Right cardiac atrium (tissue), 5 donors: Measurements from ENCODE around the gene JAZF1. TPM values are rescaled to one million over a fixed set of nuclear protein-coding genes. Genes with fewer than 3 reads are reported as not detected.

ENCODE experiments used
- ATAC-seq, 2 donors: fragments of 200-7000 bp; cut with Tn5 transposase; one replicate each; pipeline versions ENCODE4 v1.8.0 to v1.9.1; 2020; ENCODE audit warnings: moderate library complexity in 2 of 2, mild to moderate bottlenecking in 1 of 2
- DNase-seq, 3 donors: peaks; one replicate each; pipeline ENCODE4 v3.0.0-alpha.2; 2020
- H3K27ac ChIP-seq: one replicate; pipeline ENCODE4 v1.5.1; 2013; ENCODE audit warnings: mild to moderate bottlenecking, low read length, control low read depth, moderate library complexity
- H3K27me3 ChIP-seq: one replicate; pipeline ENCODE4 v1.6.1; 2013; ENCODE audit not compliant: control insufficient read depth, insufficient read depth
- H3K4me1 ChIP-seq: one replicate; pipeline ENCODE4 v1.6.1; 2013; ENCODE audit warnings: low read length; ENCODE audit not compliant: control insufficient read depth, insufficient read depth
- H3K4me3 ChIP-seq: one replicate; pipeline ENCODE4 v1.5.1; 2013; ENCODE audit warnings: low read length, control low read depth
- H3K9me3 ChIP-seq: one replicate; pipeline ENCODE4 v1.6.1; 2013; ENCODE audit warnings: low read length; ENCODE audit not compliant: control insufficient read depth
- WGBS: extraction: QIAGEN DNeasy Blood & Tissue Kit; methylation state at CpG from one replicate; pipeline ENCODE4 v1.1.7; 2013; 5-methylcytosine and 5-hydroxymethylcytosine counted together
- intact Hi-C, 4 donors: fragments of 100-400 bp; cut with DNase I; formaldehyde crosslinking; loops; one replicate each; pipeline versions ENCODE4 v1.11.0 to v1.14.0; 2022 to 2023
- polyA plus RNA-seq: library from polyadenylated mRNA; stranded (reverse); fragments of 200-250 nt; gene quantifications from one replicate; pipeline ENCODE4 v1.2.3, GENCODE V29; 2013
- total RNA-seq, 4 donors: library from RNA; stranded (reverse); fragmentation: NEBNext Ultra II Directional; extraction: Animal tissue kit (Norgen Biotek cat#: 25700); gene quantifications; one replicate each; pipeline ENCODE4 v1.2.1, GENCODE V29; 2021
- donor health status: healthy with polysubstance abuse.
- donor health status: DM: no; HTN: yes; CAD: no.
- donor health status: DM: no; HTN: no; CAD: no.
- donor health status: DM: no; HTN: yes; CAD: no; lungs with severe emphysema.
- donor health status: DM: yes; HTN: yes; CAD: no.

The JAZF1 gene
- total and polyA plus RNA-seq, 5 donors: 12.9 to 27.4 (median 23.9) TPM

- no peak for DNase-seq
- H3K4me1 ChIP-seq: peaks cover 8% of the 10 kb centered on the region
- no peak overlapping the region for H3K4me3 ChIP-seq
- WGBS: 87% methylated on average over 6 of the region's 6 CpGs
- intact Hi-C loops: loop anchor here in 1 of 4 donors (10.0 kb wide), 1 partner anchor 889 kb away; no protein-coding TSS in a partner anchor
- ATAC-seq: no peak
- no peaks in the 10 kb centered on the region for H3K27me3 ChIP-seq
- H3K27ac ChIP-seq: peak overlapping the region; percentile 42
- H3K9me3 ChIP-seq: no peaks in the 10 kb centered on the region
These were observed 96.3 kb downstream of the JAZF1 start for GRCh38 chr7:28083998-28084985.

- intact Hi-C loops: loop anchor here in 1 of 4 donors (10.0 kb wide), 1 partner anchor 889 kb away; no protein-coding TSS in a partner anchor
- H3K27ac ChIP-seq: no peak overlapping the region
- H3K4me3 ChIP-seq: no peak overlapping the region
- H3K27me3 ChIP-seq: no peaks in the 10 kb centered on the region
- ATAC-seq (peak; percentile 71 to 73), DNase-seq (peak in 1 of 3 donors; percentile 22)
- no peaks in the 10 kb centered on the region for H3K9me3 ChIP-seq
- WGBS: 86% methylated on average over 8 of the region's 8 CpGs
- peaks cover 8% of the 10 kb centered on the region for H3K4me1 ChIP-seq
These were observed 97.2 kb downstream of the JAZF1 start for GRCh38 chr7:28083164-28083997.

- no peaks in the 10 kb centered on the region for H3K9me3 ChIP-seq
- no peaks in the 10 kb centered on the region for H3K27me3 ChIP-seq
- no peak for ATAC-seq
- no peak overlapping the region for H3K4me3 ChIP-seq
- WGBS: 90% methylated on average over 5 of the region's 5 CpGs
- no peak for DNase-seq
- H3K4me1 ChIP-seq: peaks cover 8% of the 10 kb centered on the region
- intact Hi-C loops: loop anchor here in 1 of 4 donors (10.0 kb wide), 1 partner anchor 887 kb away; no protein-coding TSS in a partner anchor
- H3K27ac ChIP-seq: no peak overlapping the region
These were observed 98.5 kb downstream of the JAZF1 start for GRCh38 chr7:28082071-28082470.

DNA sequence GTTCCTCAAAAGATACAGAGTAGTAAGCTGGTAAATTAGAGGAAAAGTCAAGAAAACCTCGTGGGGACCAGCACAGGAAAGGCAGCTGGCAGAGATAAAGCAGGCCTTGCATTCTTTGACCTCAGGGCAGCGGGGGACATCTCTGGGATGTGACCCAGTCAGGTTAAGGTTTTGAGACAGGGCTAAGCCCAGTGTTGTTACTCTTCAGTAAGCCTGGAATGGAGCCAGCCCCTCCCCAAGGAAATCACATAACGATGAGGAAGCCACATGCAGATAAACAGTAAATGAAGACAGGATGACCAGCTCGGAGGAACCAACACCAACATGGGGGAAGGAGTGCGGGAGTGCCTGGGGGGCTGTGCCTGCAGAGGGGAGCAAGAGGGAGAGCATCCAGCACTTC is 99.6 kb downstream of the JAZF1 start:
- intact Hi-C loops: loop anchor here in 1 of 4 donors (10.0 kb wide), 1 partner anchor 886 kb away; no protein-coding TSS in a partner anchor
- 40% methylated on average over 5 of the region's 5 CpGs for WGBS
- DNase-seq (peak; percentile 44 to 78 (median 49)), ATAC-seq (peak; percentile 39 to 45)
- Histone ChIP-seq H3K4me1 (peaks cover 8% of the 10 kb centered on the region), H3K4me3 (no peak overlapping the region), H3K9me3 (no peaks in the 10 kb centered on the region), H3K27ac (no peak overlapping the region), H3K27me3 (no peaks in the 10 kb centered on the region)

GRCh38 chr7:28078036-28078901 is 102.3 kb downstream of the JAZF1 start:
- WGBS: 48% methylated on average over 7 of the region's 7 CpGs
- intact Hi-C loops: no loop called here
- no peaks in the 10 kb centered on the region for H3K27me3 ChIP-seq
- no peak overlapping the region for H3K4me3 ChIP-seq
- no peak overlapping the region for H3K27ac ChIP-seq
- DNase-seq (peak in 2 of 3 donors; percentile 51 to 70), ATAC-seq (peak in 1 of 2 donors; percentile 28)
- peaks cover 8% of the 10 kb centered on the region for H3K4me1 ChIP-seq
- H3K9me3 ChIP-seq: no peaks in the 10 kb centered on the region

DNA sequence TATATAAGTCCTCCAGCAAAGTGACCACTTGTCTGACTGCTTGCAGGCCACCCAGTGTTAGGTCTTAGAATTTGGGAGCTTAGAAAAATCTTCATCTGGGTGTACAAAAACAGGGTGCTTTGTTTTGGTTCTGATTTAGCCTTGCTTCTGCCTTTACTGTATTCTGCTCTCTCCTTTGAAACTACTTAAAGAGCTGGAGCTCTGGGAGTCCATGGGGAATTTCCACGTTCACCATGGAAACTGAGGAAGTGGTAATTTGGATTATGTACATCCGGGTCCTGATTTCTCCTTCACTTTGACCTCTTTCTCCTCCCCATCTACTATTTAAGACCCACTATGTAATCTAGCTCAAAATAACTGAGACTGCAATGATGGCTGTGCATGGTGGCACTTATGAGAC is 103.0 kb downstream of the JAZF1 start:
- no peaks in the 10 kb centered on the region for H3K9me3 ChIP-seq
- ATAC-seq: no peak
- DNase-seq: no peak
- H3K27me3 ChIP-seq: no peaks in the 10 kb centered on the region
- WGBS: 83% methylated on average over 2 of the region's 2 CpGs
- H3K27ac ChIP-seq: no peak overlapping the region
- H3K4me3 ChIP-seq: no peak overlapping the region
- intact Hi-C loops: no loop called here
- H3K4me1 ChIP-seq: peaks cover 8% of the 10 kb centered on the region

- Histone ChIP-seq H3K9me3 (no peaks in the 10 kb centered on the region), H3K27me3 (no peaks in the 10 kb centered on the region), H3K27ac (no peak overlapping the region), H3K4me3 (no peak overlapping the region), H3K4me1 (peaks cover 8% of the 10 kb centered on the region)
- DNase-seq: no peak
- intact Hi-C loops: no loop called here
- ATAC-seq: no peak
- 94% methylated on average over 11 of the region's 11 CpGs for WGBS
These were observed 104.0 kb downstream of the JAZF1 start for GRCh38 chr7:28076423-28077200.

- WGBS: 72% methylated on average over 3 of the region's 3 CpGs
- DNase-seq (no peak), ATAC-seq (no peak)
- Histone ChIP-seq H3K4me1 (peaks cover 4% of the 10 kb centered on the region), H3K27me3 (no peaks in the 10 kb centered on the region), H3K9me3 (no peaks in the 10 kb centered on the region), H3K27ac (no peak overlapping the region), H3K4me3 (no peak overlapping the region)
- intact Hi-C loops: no loop called here
These were observed 104.8 kb downstream of the JAZF1 start for GRCh38 chr7:28075674-28076358.

- intact Hi-C loops: no loop called here
- 93% methylated on average over 8 of the region's 8 CpGs for WGBS
- ATAC-seq (no peak), DNase-seq (no peak)
- Histone ChIP-seq H3K27me3 (no peaks in the 10 kb centered on the region), H3K4me1 (peaks cover 5% of the 10 kb centered on the region), H3K9me3 (no peaks in the 10 kb centered on the region), H3K27ac (no peak overlapping the region), H3K4me3 (no peak overlapping the region)
These were observed 107.6 kb downstream of the JAZF1 start for GRCh38 chr7:28072876-28073514.
